H1 (cell line): ENCODE results near the gene CD28.

ENCODE experiments used
- CBX5 ChIP-seq: fragments of 300-800, 300-1000 bp; sonication (generic); IDR thresholded peaks from 2 replicates; pipeline ENCODE4 v1.7.1; 2016; ENCODE audit warnings: antibody characterized with exemption, low read length, low read depth
- NRF1 ChIP-seq: IDR thresholded peaks from 2 replicates; pipeline ENCODE4 v1.6.1; 2011; ENCODE audit warnings: mild to moderate bottlenecking, low read depth, low read length, improper control_type of control experiment
- POLR2A ChIP-seq, 2 experiments: IDR thresholded peaks; 1 replicate in 1 of 2; 2 replicates in 1 of 2; pipeline ENCODE4 v1.6.1; 2011; ENCODE audit warnings: low read depth in 2 of 2, low read length in 2 of 2, mild to moderate bottlenecking in 2 of 2; ENCODE audit errors: control extremely low read depth in 1 of 2
- POLR2AphosphoS5 ChIP-seq: IDR thresholded peaks from 2 replicates; pipeline ENCODE4 v1.6.1; 2011; ENCODE audit warnings: low read depth, low read length
- TAF1 ChIP-seq: IDR thresholded peaks from 2 replicates; pipeline ENCODE4 v1.6.1; 2011; ENCODE audit warnings: mild to moderate bottlenecking, low read depth, low read length
- TF ChIP-seq, protein P1 (sequence below), 3 experiments: IDR thresholded peaks; 1 replicate in 2 of 3; 2 replicates in 1 of 3; pipeline versions ENCODE4 v1.5.1 to v1.6.1; 2011; ENCODE audit warnings: low read length in 3 of 3, mild to moderate bottlenecking in 3 of 3, inconsistent platforms in 2 of 3, low read depth in 1 of 3, moderate library complexity in 1 of 3; ENCODE audit not compliant: insufficient read depth in 1 of 3; ENCODE audit errors: control extremely low read depth in 1 of 3

- TF ChIP-seq, protein P1, sequence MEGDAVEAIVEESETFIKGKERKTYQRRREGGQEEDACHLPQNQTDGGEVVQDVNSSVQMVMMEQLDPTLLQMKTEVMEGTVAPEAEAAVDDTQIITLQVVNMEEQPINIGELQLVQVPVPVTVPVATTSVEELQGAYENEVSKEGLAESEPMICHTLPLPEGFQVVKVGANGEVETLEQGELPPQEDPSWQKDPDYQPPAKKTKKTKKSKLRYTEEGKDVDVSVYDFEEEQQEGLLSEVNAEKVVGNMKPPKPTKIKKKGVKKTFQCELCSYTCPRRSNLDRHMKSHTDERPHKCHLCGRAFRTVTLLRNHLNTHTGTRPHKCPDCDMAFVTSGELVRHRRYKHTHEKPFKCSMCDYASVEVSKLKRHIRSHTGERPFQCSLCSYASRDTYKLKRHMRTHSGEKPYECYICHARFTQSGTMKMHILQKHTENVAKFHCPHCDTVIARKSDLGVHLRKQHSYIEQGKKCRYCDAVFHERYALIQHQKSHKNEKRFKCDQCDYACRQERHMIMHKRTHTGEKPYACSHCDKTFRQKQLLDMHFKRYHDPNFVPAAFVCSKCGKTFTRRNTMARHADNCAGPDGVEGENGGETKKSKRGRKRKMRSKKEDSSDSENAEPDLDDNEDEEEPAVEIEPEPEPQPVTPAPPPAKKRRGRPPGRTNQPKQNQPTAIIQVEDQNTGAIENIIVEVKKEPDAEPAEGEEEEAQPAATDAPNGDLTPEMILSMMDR (IDR thresholded peaks at IDR 0.05; ENCODE audit: control extremely low read depth in 1 of 3, insufficient read depth in 1 of 3, low read depth in 1 of 3, low read length in 3 of 3): no peak
- TF ChIP-seq NRF1 (no peak), POLR2A (IDR thresholded peaks at IDR 0.05; ENCODE audit: control extremely low read depth in 1 of 2, low read depth in 2 of 2, low read length in 2 of 2) (no peak), CBX5 (no peak), POLR2AphosphoS5 (no peak), TAF1 (no peak)
Observed at GRCh38 chr2:203694191-203694590, 12.2 kb upstream of the CD28 start.
